Natural killer cell (primary cell): ENCODE data around the gene EXOSC3. TPM values are rescaled to one million over a fixed set of nuclear protein-coding genes. Genes with fewer than 3 reads are reported as not detected.

Source experiments
- ATAC-seq, 3 donors: fragments of 150-1000 bp in 2 of 3; fragments of 200-7000 bp in 1 of 3; cut with Tn5 transposase; 1 replicate in 1 of 3; 2 replicates in 2 of 3; pipeline ENCODE4 v1.10.0; 2021; ENCODE audit warnings: mild to moderate bottlenecking in 2 of 3, moderate library complexity in 2 of 3
- DNase-seq, 2 donors: peaks; one replicate each; pipeline versions ENCODE4 v3.0.0 to v3.0.0-alpha.2; 2013 to 2021; ENCODE audit warnings: mixed read lengths in 1 of 2
- H3K27ac ChIP-seq: one replicate; pipeline ENCODE4 v1.5.1; 2013; ENCODE audit warnings: mild to moderate bottlenecking, low read length
- H3K27me3 ChIP-seq: one replicate; pipeline ENCODE4 v1.6.1; 2013; ENCODE audit warnings: low read length; ENCODE audit not compliant: control insufficient read depth, insufficient read depth
- H3K36me3 ChIP-seq: one replicate; pipeline ENCODE4 v1.6.1; 2013; ENCODE audit warnings: low read length; ENCODE audit not compliant: control insufficient read depth, insufficient read depth
- H3K4me1 ChIP-seq: one replicate; pipeline ENCODE4 v1.6.1; 2013; ENCODE audit warnings: low read length; ENCODE audit not compliant: control insufficient read depth, insufficient read depth
- H3K4me3 ChIP-seq: one replicate; pipeline ENCODE4 v1.5.1; 2013; ENCODE audit warnings: low read length
- H3K9me3 ChIP-seq: one replicate; pipeline ENCODE4 v1.6.1; 2013; ENCODE audit warnings: low read length; ENCODE audit not compliant: control insufficient read depth, insufficient read depth
- H3K27ac Mint-ChIP-seq, 2 donors: one replicate each; pipeline ENCODE4 v1.8.0; 2022; ENCODE audit warnings: mild to moderate bottlenecking in 2 of 2, mixed read lengths in 2 of 2, moderate library complexity in 1 of 2
- H3K27me3 Mint-ChIP-seq, 2 donors: one replicate each; pipeline ENCODE4 v1.8.0; 2022; ENCODE audit warnings: low read depth in 2 of 2, mixed read lengths in 2 of 2
- H3K36me3 Mint-ChIP-seq: one replicate; pipeline ENCODE4 v1.8.0; 2022; ENCODE audit warnings: mixed read lengths
- H3K4me1 Mint-ChIP-seq, 2 donors: one replicate each; pipeline ENCODE4 v1.8.0; 2022; ENCODE audit warnings: mixed read lengths in 2 of 2
- H3K4me3 Mint-ChIP-seq: one replicate; pipeline ENCODE4 v1.8.0; 2022; ENCODE audit warnings: mild to moderate bottlenecking, moderate library complexity, mixed read lengths
- H3K9me3 Mint-ChIP-seq, 2 donors: one replicate each; pipeline ENCODE4 v1.8.0; 2022; ENCODE audit warnings: mixed read lengths in 2 of 2
- CTCF ChIP-seq: fragments of 200-600 bp; IDR thresholded peaks from one replicate; pipeline ENCODE4 v1.8.0; 2022; ENCODE audit warnings: antibody characterized with exemption
- WGBS: methylation state at CpG from one replicate; pipeline ENCODE4 v1.1.7; 2013; ENCODE audit warnings: missing lambda C conversion rate; ENCODE audit not compliant: insufficient coverage; 5-methylcytosine and 5-hydroxymethylcytosine counted together
- intact Hi-C: fragments of 100-400 bp; cut with micrococcal nuclease; formaldehyde crosslinking; loops from one replicate; pipeline ENCODE4 v1.14.2; 2022
- total RNA-seq, 4 donors: library from RNA; stranded (reverse); fragments of 120-200 nt in 1 of 4; gene quantifications; one replicate each; pipeline versions ENCODE4 v1.2.3 to v1.2.4, GENCODE V29; 2013 to 2022

Gene EXOSC3
- total RNA-seq, 3 donors from 2014 or later (not counting 1 experiment from before 2014, with no cell fraction given), result 20.3 to 42.7 (median 24.5) TPM

- Mint-ChIP-seq H3K36me3 (no peaks in the 10 kb centered on the region), H3K27me3 (peaks cover 0 to 4% of the 10 kb centered on the region in 2 donors), H3K9me3 (no peaks in the 10 kb centered on the region), H3K4me3 (no peak overlapping the region), H3K4me1 (no peaks in the 10 kb centered on the region), H3K27ac (no peak overlapping the region)
- ATAC-seq (no peak), DNase-seq (no peak)
- Histone ChIP-seq H3K4me3 (no peak overlapping the region), H3K36me3 (no peaks in the 10 kb centered on the region), H3K4me1 (no peaks in the 10 kb centered on the region), H3K27me3 (no peaks in the 10 kb centered on the region), H3K9me3 (no peaks in the 10 kb centered on the region), H3K27ac (no peak overlapping the region)
- intact Hi-C loops, result no loop called here
- WGBS, result 94% methylated on average over 3 of the region's 5 CpGs
- no peak for TF ChIP-seq CTCF
Observed at GRCh38 chr9:37792122-37792521, 7.3 kb upstream of the EXOSC3 start.

- TF ChIP-seq CTCF, result no peak
- WGBS, result 93% methylated on average over 2 of the region's 2 CpGs
- H3K27me3 ChIP-seq, result no peaks in the 10 kb centered on the region
- ATAC-seq, result no peak
- intact Hi-C loops, result no loop called here
- no peaks in the 10 kb centered on the region for H3K9me3 ChIP-seq
- H3K9me3 Mint-ChIP-seq, result no peaks in the 10 kb centered on the region
- no peaks in the 10 kb centered on the region for H3K36me3 Mint-ChIP-seq
- H3K4me3 ChIP-seq, result no peak overlapping the region
- H3K36me3 ChIP-seq, result no peaks in the 10 kb centered on the region
- DNase-seq, result no peak
- no peak overlapping the region for H3K27ac ChIP-seq
- H3K27me3 Mint-ChIP-seq, result peaks cover 0 to 2% of the 10 kb centered on the region in 2 donors
- H3K4me3 Mint-ChIP-seq, result no peak overlapping the region
- peaks cover 6% of the 10 kb centered on the region for H3K4me1 ChIP-seq
- no peak overlapping the region for H3K27ac Mint-ChIP-seq
- H3K4me1 Mint-ChIP-seq, result peaks cover 1 to 2% of the 10 kb centered on the region in 2 donors
Observed at GRCh38 chr9:37790096-37790495, 5.2 kb upstream of the EXOSC3 start.

GRCh38 chr9:37788332-37788731 lies 3.5 kb upstream of the EXOSC3 start:
- H3K36me3 ChIP-seq, result no peaks in the 10 kb centered on the region
- intact Hi-C loops, result no loop called here
- ATAC-seq (no peak), DNase-seq (no peak)
- WGBS, result 92% methylated on average over 6 of the region's 6 CpGs
- H3K4me3 ChIP-seq, result no peak overlapping the region
- Mint-ChIP-seq H3K27me3 (peaks cover 0 to 2% of the 10 kb centered on the region in 2 donors), H3K36me3 (no peaks in the 10 kb centered on the region), H3K4me1 (peaks cover 14 to 18% of the 10 kb centered on the region in 2 donors), H3K4me3 (peak overlapping the region; percentile 3), H3K27ac (no peak overlapping the region), H3K9me3 (no peaks in the 10 kb centered on the region)
- no peak overlapping the region for H3K27ac ChIP-seq
- peaks cover 11% of the 10 kb centered on the region for H3K4me1 ChIP-seq
- H3K27me3 ChIP-seq, result no peaks in the 10 kb centered on the region
- no peak for TF ChIP-seq CTCF
- H3K9me3 ChIP-seq, result no peaks in the 10 kb centered on the region

GRCh38 chr9:37787059-37787458 lies 2.2 kb upstream of the EXOSC3 start:
- DNase-seq (no peak), ATAC-seq (no peak)
- Mint-ChIP-seq H3K27ac (no peak overlapping the region), H3K4me3 (no peak overlapping the region), H3K36me3 (peaks cover 1% of the 10 kb centered on the region), H3K4me1 (peaks cover 25 to 31% of the 10 kb centered on the region in 2 donors), H3K27me3 (peaks cover 0 to 2% of the 10 kb centered on the region in 2 donors), H3K9me3 (no peaks in the 10 kb centered on the region)
- no peak overlapping the region for H3K4me3 ChIP-seq
- H3K27ac ChIP-seq, result no peak overlapping the region
- intact Hi-C loops, result no loop called here
- TF ChIP-seq CTCF, result no peak
- H3K27me3 ChIP-seq, result no peaks in the 10 kb centered on the region
- peaks cover 10% of the 10 kb centered on the region for H3K36me3 ChIP-seq
- peaks cover 11% of the 10 kb centered on the region for H3K4me1 ChIP-seq
- no peaks in the 10 kb centered on the region for H3K9me3 ChIP-seq
- WGBS, result 73% methylated on average over 45 of the region's 45 CpGs
